SK-N-SH treated with all-trans-retinoic acid at 6 μM for 48 hours (cell line): Measurements from ENCODE around the gene ADGRF5.

Source experiments
- ATAC-seq: fragments of 200-7000 bp; cut with Tn5 transposase; 3 replicates; pipeline ENCODE4 v1.9.1; 2020; ENCODE audit warnings: mild to moderate bottlenecking, moderate library complexity
- ARNTL ChIP-seq: fragments of 450-650 bp; formaldehyde crosslinking; IDR thresholded peaks from 2 replicates; pipeline ENCODE4 v1.5.0; 2020; ENCODE audit warnings: low read depth, mild to moderate bottlenecking, moderate library complexity, borderline replicate concordance
- BACH2 ChIP-seq: fragments of 250-450 bp; sonication (Bioruptor Pico); IDR thresholded peaks from 2 replicates; pipeline ENCODE4 v1.9.0; 2021; ENCODE audit warnings: mild to moderate bottlenecking, borderline replicate concordance
- CREB5 ChIP-seq: fragments of 250-450 bp; sonication (Bioruptor Pico); IDR thresholded peaks from 2 replicates; pipeline ENCODE4 v1.5.1; 2020; ENCODE audit warnings: low read depth, mild to moderate bottlenecking, moderate library complexity
- CSDC2 ChIP-seq: fragments of 250-450 bp; sonication (Bioruptor Pico); IDR thresholded peaks from 2 replicates; pipeline ENCODE4 v1.5.0; 2020; ENCODE audit warnings: mild to moderate bottlenecking, moderate library complexity
- ESRRG ChIP-seq: fragments of 250-450 bp; sonication (Bioruptor Pico); IDR thresholded peaks from 2 replicates; pipeline ENCODE4 v1.6.1; 2021; ENCODE audit warnings: mild to moderate bottlenecking
- GLIS3 ChIP-seq: fragments of 250-450 bp; sonication (Bioruptor Pico); IDR thresholded peaks from 2 replicates; pipeline ENCODE4 v1.5.0; 2020; ENCODE audit warnings: mild to moderate bottlenecking, moderate library complexity
- ISL1 ChIP-seq: fragments of 250-450 bp; sonication (Bioruptor Pico); IDR thresholded peaks from 2 replicates; pipeline ENCODE4 v2.1.2; 2022; ENCODE audit warnings: mild to moderate bottlenecking, moderate library complexity
- OSR1 ChIP-seq: fragments of 250-450 bp; sonication (Bioruptor Pico); IDR thresholded peaks from 2 replicates; pipeline ENCODE4 v1.8.0; 2022; ENCODE audit warnings: moderate library complexity, mild to moderate bottlenecking, inconsistent platforms
- PATZ1 ChIP-seq: fragments of 250-450 bp; sonication (Bioruptor Pico); IDR thresholded peaks from 2 replicates; pipeline ENCODE4 v1.8.0; 2020; ENCODE audit warnings: mild to moderate bottlenecking, moderate library complexity, borderline replicate concordance
- RARB ChIP-seq: fragments of 250-450 bp; sonication (Bioruptor Pico); IDR thresholded peaks from 2 replicates; pipeline ENCODE4 v1.8.0; 2021; ENCODE audit warnings: mild to moderate bottlenecking, moderate library complexity
- SNAI2 ChIP-seq: fragments of 250-450 bp; sonication (Bioruptor Pico); IDR thresholded peaks from 2 replicates; pipeline ENCODE4 v1.5.0; 2020; ENCODE audit warnings: mild to moderate bottlenecking, moderate library complexity
- TOX ChIP-seq: fragments of 250-450 bp; sonication (Bioruptor Pico); IDR thresholded peaks from 2 replicates; pipeline ENCODE4 v1.8.0; 2021; ENCODE audit warnings: mild to moderate bottlenecking, moderate library complexity, borderline replicate concordance
- TSHZ2 ChIP-seq: fragments of 250-450 bp; sonication (Bioruptor Pico); IDR thresholded peaks from 2 replicates; pipeline ENCODE4 v1.5.0; 2020; ENCODE audit warnings: mild to moderate bottlenecking, moderate library complexity
- ZC3H10 ChIP-seq: fragments of 250-450 bp; sonication (Bioruptor Pico); IDR thresholded peaks from 2 replicates; pipeline ENCODE4 v1.5.1; 2021; ENCODE audit warnings: mild to moderate bottlenecking, moderate library complexity
- ZFP3 ChIP-seq: fragments of 250-450 bp; sonication (Bioruptor Pico); IDR thresholded peaks from 2 replicates; pipeline ENCODE4 v1.5.0; 2020; ENCODE audit warnings: mild to moderate bottlenecking, moderate library complexity
- ZFP30 ChIP-seq: fragments of 450-650 bp; formaldehyde crosslinking; IDR thresholded peaks from 2 replicates; pipeline ENCODE4 v1.5.0; 2022; ENCODE audit warnings: mild to moderate bottlenecking, moderate library complexity
- ZNF565 ChIP-seq: fragments of 450-650 bp; formaldehyde crosslinking; conservative IDR thresholded peaks from 2 replicates; pipeline ENCODE4 v1.5.0; 2020; ENCODE audit warnings: low read depth, mild to moderate bottlenecking, moderate library complexity
- ZNF70 ChIP-seq: fragments of 450-650 bp; formaldehyde crosslinking; IDR thresholded peaks from 2 replicates; pipeline ENCODE4 v1.5.0; 2020; ENCODE audit warnings: mild to moderate bottlenecking, moderate library complexity
- ZNF8 ChIP-seq: fragments of 450-650 bp; formaldehyde crosslinking; IDR thresholded peaks from 2 replicates; pipeline ENCODE4 v1.5.0; 2020; ENCODE audit warnings: mild to moderate bottlenecking, moderate library complexity

ADGRF5 gene

GRCh38 chr6:46921731-46922130, at the start of gene ADGRF5:
Gene ADGRF5, minus strand, starts transcription at chr6:46921938. Its CDS starts 15,176 bp downstream, at chr6:46906762.
- no peak for ATAC-seq
- TF ChIP-seq ZC3H10: no peak
- TF ChIP-seq ARNTL (CRISPR knock-in tag): no peak
- no peak for TF ChIP-seq CREB5 (CRISPR knock-in tag)
- no peak for TF ChIP-seq ZFP30 (CRISPR knock-in tag)
- TF ChIP-seq ZNF565 (CRISPR knock-in tag): no peak
- no peak for TF ChIP-seq ZFP3 (CRISPR knock-in tag)
- TF ChIP-seq ISL1: no peak
- TF ChIP-seq, all 23 proteins: peak for 0

- ATAC-seq: no peak
- TF ChIP-seq ARNTL (CRISPR knock-in tag) (no peak), ESRRG (CRISPR knock-in tag) (no peak), ZNF70 (no peak), GLIS3 (no peak), CSDC2 (CRISPR knock-in tag) (no peak)
- TF ChIP-seq, all 23 proteins: peak for 0
Measured at GRCh38 chr6:46969206-46969605, 47.5 kb upstream of the ADGRF5 start.

GRCh38 chr6:46967826-46968349, 46.1 kb upstream of the ADGRF5 start:
- no peak for ATAC-seq

GRCh38 chr6:46964716-46965519, 43.2 kb upstream of the ADGRF5 start:
- no peak for TF ChIP-seq BACH2 (CRISPR knock-in tag)
- TF ChIP-seq ZFP3 (CRISPR knock-in tag): no peak
- no peak for TF ChIP-seq RARB (CRISPR knock-in tag)
- TF ChIP-seq ARNTL (CRISPR knock-in tag): no peak
- no peak for TF ChIP-seq PATZ1 (CRISPR knock-in tag)
- no peak for TF ChIP-seq ZNF8 (CRISPR knock-in tag)
- no peak for TF ChIP-seq ZNF70
- TF ChIP-seq ESRRG (CRISPR knock-in tag): no peak

More at GRCh38 chr6:46967826-46968349, 46.1 kb upstream of the ADGRF5 start:
- no peak for TF ChIP-seq OSR1 (CRISPR knock-in tag)

GRCh38 chr6:46963626-46964025, 41.9 kb upstream of the ADGRF5 start:
- ATAC-seq: no peak
- TF ChIP-seq OSR1 (CRISPR knock-in tag): no peak
- TF ChIP-seq RARB (CRISPR knock-in tag): no peak
- TF ChIP-seq TOX (CRISPR knock-in tag): no peak

More at GRCh38 chr6:46964716-46965519, 43.2 kb upstream of the ADGRF5 start:
- no peak for ATAC-seq

- no peak for ATAC-seq
- no peak for TF ChIP-seq ISL1
- no peak for TF ChIP-seq SNAI2
- TF ChIP-seq ZC3H10: no peak
- TF ChIP-seq GLIS3: no peak
- no peak for TF ChIP-seq ESRRG (CRISPR knock-in tag)
- no peak for TF ChIP-seq PATZ1 (CRISPR knock-in tag)
- TF ChIP-seq ZNF565 (CRISPR knock-in tag): no peak
- TF ChIP-seq CSDC2 (CRISPR knock-in tag): no peak
- TF ChIP-seq RARB (CRISPR knock-in tag): no peak
- TF ChIP-seq ZNF8 (CRISPR knock-in tag): no peak
- no peak for TF ChIP-seq CREB5 (CRISPR knock-in tag)
- no peak for TF ChIP-seq TSHZ2 (CRISPR knock-in tag)
- TF ChIP-seq ARNTL (CRISPR knock-in tag): no peak
- TF ChIP-seq BACH2 (CRISPR knock-in tag): no peak
- TF ChIP-seq ZFP30 (CRISPR knock-in tag): no peak
Measured at GRCh38 chr6:46963039-46963438, 41.3 kb upstream of the ADGRF5 start.
